HepG2 (cell line): ENCODE measurements around the gene MTCH1. TPM values are rescaled to one million over a fixed set of nuclear protein-coding genes. Genes with fewer than 3 reads are reported as not detected.

Experiments
- ATAC-seq: fragments of 200-7000 bp; cut with Tn5 transposase; 3 replicates; pipeline ENCODE4 v1.9.1; 2020; ENCODE audit warnings: mild to moderate bottlenecking, moderate library complexity
- BruUV-seq: library from RNA; stranded (reverse); fragments of 400-500 nt; replicated peaks from 2 replicates; lab custom pipeline; 2021; lab: Mats Ljungman, UMichigan
- CTCF ChIA-PET: fragments of 300-600 bp; formaldehyde crosslinking; extraction: SDS; loops from one replicate; lab custom pipeline; 2021; ENCODE audit warnings: low total read pairs, inconsistent platforms, low intra/inter-chr PET ratio; lab: Yijun Ruan, JAX
- POLR2A ChIA-PET: fragments of 350-600 bp; sonication (Branson Sonifier 250); formaldehyde crosslinking; loops from one replicate; lab custom pipeline; 2020; ENCODE audit warnings: antibody characterized with exemption, inconsistent platforms; lab: Yijun Ruan, JAX
- DNase-seq: peaks from one replicate; pipeline ENCODE4 v3.0.0-alpha.2; 2015; ENCODE audit warnings: low spot score
- FAIRE-seq: peaks from 3 replicates; lab custom pipeline; 2011; peaks lifted over from hg19 to GRCh38; lab: Jason Lieb, UNC
- H2AFZ ChIP-seq: one replicate; pipeline ENCODE4 v1.6.1; 2011; ENCODE audit warnings: low read length, inconsistent platforms
- H3K27ac ChIP-seq: fragments of 300-600 bp; 3 replicates; pipeline ENCODE4 v1.8.0; 2011; ENCODE audit warnings: mixed run types, mild to moderate bottlenecking, mixed read lengths, low read length, inconsistent platforms; ENCODE audit not compliant: insufficient read depth; ENCODE audit errors: extremely low read length
- H3K27me3 ChIP-seq, 2 experiments: fragments of 200-600 bp in 1 of 2; 2 replicates in 1 of 2; 3 replicates in 1 of 2; pipeline versions ENCODE4 v1.6.0 to v1.8.0; 2011; ENCODE audit warnings: low read length in 2 of 2, mild to moderate bottlenecking in 2 of 2, moderate library complexity in 2 of 2, inconsistent platforms in 1 of 2; ENCODE audit not compliant: insufficient read depth in 2 of 2, control insufficient read depth in 1 of 2
- H3K36me3 ChIP-seq, 2 experiments: fragments of 200-600 bp in 1 of 2; replicated peaks in 1 of 2; 2 replicates in 1 of 2; 3 replicates in 1 of 2; pipeline versions ENCODE4 v1.5.1 to v1.8.0; 2011; ENCODE audit warnings: low read length in 2 of 2, inconsistent platforms in 1 of 2; ENCODE audit not compliant: insufficient read depth in 2 of 2, control insufficient read depth in 1 of 2
- H3K4me1 ChIP-seq: 2 replicates; pipeline ENCODE4 v1.5.1; 2012; ENCODE audit warnings: low read length, inconsistent platforms; ENCODE audit not compliant: insufficient read depth
- H3K4me2 ChIP-seq: 2 replicates; pipeline ENCODE4 v1.6.0; 2011; ENCODE audit warnings: low read depth, low read length, inconsistent platforms
- H3K4me3 ChIP-seq, 3 experiments: fragments of 200-600 bp in 1 of 3; sonication (generic), shearing (Covaris generic) in 1 of 3; replicated peaks in 1 of 3; 2 replicates each; pipeline ENCODE4 v1.5.1; 2011 to 2016; ENCODE audit warnings: low read length in 3 of 3, inconsistent platforms in 2 of 3, low read depth in 2 of 3, mild to moderate bottlenecking in 2 of 3, control low read depth in 1 of 3, mixed read lengths in 1 of 3; ENCODE audit not compliant: insufficient read depth in 1 of 3
- H3K79me2 ChIP-seq: one replicate; pipeline ENCODE4 v1.6.1; 2011; ENCODE audit warnings: low read length, inconsistent platforms; ENCODE audit not compliant: insufficient read depth
- H3K9ac ChIP-seq: 2 replicates; pipeline ENCODE4 v1.6.0; 2011; ENCODE audit warnings: mild to moderate bottlenecking, low read depth, low read length, inconsistent platforms; ENCODE audit not compliant: insufficient read depth
- H3K9me3 ChIP-seq: 2 replicates; pipeline ENCODE4 v1.5.1; 2012; ENCODE audit warnings: mild to moderate bottlenecking, low read length
- H4K20me1 ChIP-seq: 2 replicates; pipeline ENCODE4 v1.6.0; 2011; ENCODE audit warnings: inconsistent platforms, mild to moderate bottlenecking, low read length, moderate library complexity; ENCODE audit not compliant: insufficient read depth
- BORCS8-MEF2B ChIP-seq: sonication (generic); formaldehyde crosslinking; IDR thresholded peaks from 2 replicates; pipeline ENCODE4 v1.8.0; 2022; ENCODE audit warnings: mild to moderate bottlenecking, missing genetic modification reagents
- HDAC1 ChIP-seq: sonication (generic); formaldehyde crosslinking; IDR thresholded peaks from 2 replicates; pipeline ENCODE4 v1.5.1; 2020; ENCODE audit warnings: mild to moderate bottlenecking, missing genetic modification reagents
- HNRNPUL1 ChIP-seq: fragments of 200-400 bp; formaldehyde crosslinking; IDR thresholded peaks from 2 replicates; pipeline ENCODE4 v1.6.1; 2017; ENCODE audit warnings: low read depth, mild to moderate bottlenecking, low read length, moderate library complexity
- KDM5A ChIP-seq: fragments of 200-600 bp; sonication (generic); IDR thresholded peaks from 2 replicates; pipeline ENCODE4 v1.7.0; 2018; ENCODE audit warnings: antibody characterized with exemption, mild to moderate bottlenecking, low read length, borderline replicate concordance
- ZBTB7A ChIP-seq: sonication (generic); formaldehyde crosslinking; IDR thresholded peaks from 2 replicates; pipeline ENCODE4 v1.8.0; 2022; ENCODE audit warnings: mild to moderate bottlenecking, missing genetic modification reagents
- ZMAT3 ChIP-seq: sonication (generic); formaldehyde crosslinking; conservative IDR thresholded peaks from 2 replicates; pipeline ENCODE4 v1.7.0; 2021; ENCODE audit warnings: missing genetic modification reagents
- ZNF337 ChIP-seq: sonication (generic); formaldehyde crosslinking; IDR thresholded peaks from 2 replicates; pipeline ENCODE4 v1.5.1; 2020; ENCODE audit warnings: missing genetic modification reagents, low read depth, mild to moderate bottlenecking, borderline replicate concordance
- ZNF773 ChIP-seq: sonication (generic); formaldehyde crosslinking; IDR thresholded peaks from 2 replicates; pipeline ENCODE4 v1.4.0; 2020; ENCODE audit warnings: missing genetic modification reagents, borderline replicate concordance
- ZNF879 ChIP-seq: sonication (generic); formaldehyde crosslinking; IDR thresholded peaks from 2 replicates; pipeline ENCODE4 v1.8.1; 2023; ENCODE audit warnings: missing genetic modification reagents
- WGBS: methylation state at CpG from one replicate; pipeline ENCODE4 v1.1.6; 2017; ENCODE audit warnings: low lambda C conversion rate; 5-methylcytosine and 5-hydroxymethylcytosine counted together
- in situ Hi-C: cut with HindIII; loops from 2 replicates; pipeline ENCODE4 v1.10.0; 2017; ENCODE audit warnings: low pct_unique_long_range_greater_than_20kb; ENCODE audit not compliant: extremely low pct_ligation_motif_present
- intact Hi-C: fragments of 100-400 bp; cut with micrococcal nuclease; formaldehyde crosslinking; loops from one replicate; pipeline ENCODE4 v1.10.0; 2022; ENCODE audit not compliant: unreplicated experiment
- polyA plus RNA-seq, 8 experiments: library from polyadenylated mRNA; depleted of rRNA in 3 of 8; stranded (reverse) in 7 of 8; unstranded in 1 of 8; fragments of >200 nt; fragmentation: Illumina TruSeq in 4 of 8; extraction: Trizol in 4 of 8; gene quantifications; 2 replicates each; pipeline versions ENCODE4 v1.2.1 to v1.2.3, GENCODE V29; 2011 to 2016; ENCODE audit warnings: low read depth in 4 of 8, missing spikeins in 1 of 8, mixed read lengths in 1 of 8; ENCODE audit not compliant: insufficient read depth in 1 of 8
- total RNA-seq, 5 experiments: library from RNA; depleted of rRNA; stranded (reverse); fragments of >200 nt; fragmentation: Illumina TruSeq; extraction: Trizol; gene quantifications; 2 replicates each; pipeline ENCODE4 v1.2.3, GENCODE V29; 2016; ENCODE audit warnings: low read depth in 1 of 5
- TF ChIP-seq, protein P1 (sequence below): sonication (generic); formaldehyde crosslinking; IDR thresholded peaks from 2 replicates; pipeline ENCODE4 v1.4.0; 2020; ENCODE audit warnings: low read depth, mild to moderate bottlenecking, missing genetic modification reagents
- TF ChIP-seq, protein P2 (sequence below): sonication (generic); formaldehyde crosslinking; IDR thresholded peaks from 2 replicates; pipeline ENCODE4 v1.4.0; 2020; ENCODE audit warnings: missing genetic modification reagents, borderline replicate concordance
- TF ChIP-seq, protein P3 (sequence below): sonication (generic); formaldehyde crosslinking; IDR thresholded peaks from 2 replicates; pipeline ENCODE4 v1.5.0; 2020; ENCODE audit warnings: missing genetic modification reagents
- TF ChIP-seq, protein P4 (sequence below): sonication (generic); formaldehyde crosslinking; IDR thresholded peaks from 2 replicates; pipeline ENCODE4 v1.4.0; 2020; ENCODE audit warnings: missing genetic modification reagents, borderline replicate concordance

MTCH1 gene
- total and polyA plus RNA-seq, 2 of the 13 experiments (the other 11 are each of a cell fraction or from before 2014, with no cell fraction given) = 86.2 to 144 TPM

DNA sequence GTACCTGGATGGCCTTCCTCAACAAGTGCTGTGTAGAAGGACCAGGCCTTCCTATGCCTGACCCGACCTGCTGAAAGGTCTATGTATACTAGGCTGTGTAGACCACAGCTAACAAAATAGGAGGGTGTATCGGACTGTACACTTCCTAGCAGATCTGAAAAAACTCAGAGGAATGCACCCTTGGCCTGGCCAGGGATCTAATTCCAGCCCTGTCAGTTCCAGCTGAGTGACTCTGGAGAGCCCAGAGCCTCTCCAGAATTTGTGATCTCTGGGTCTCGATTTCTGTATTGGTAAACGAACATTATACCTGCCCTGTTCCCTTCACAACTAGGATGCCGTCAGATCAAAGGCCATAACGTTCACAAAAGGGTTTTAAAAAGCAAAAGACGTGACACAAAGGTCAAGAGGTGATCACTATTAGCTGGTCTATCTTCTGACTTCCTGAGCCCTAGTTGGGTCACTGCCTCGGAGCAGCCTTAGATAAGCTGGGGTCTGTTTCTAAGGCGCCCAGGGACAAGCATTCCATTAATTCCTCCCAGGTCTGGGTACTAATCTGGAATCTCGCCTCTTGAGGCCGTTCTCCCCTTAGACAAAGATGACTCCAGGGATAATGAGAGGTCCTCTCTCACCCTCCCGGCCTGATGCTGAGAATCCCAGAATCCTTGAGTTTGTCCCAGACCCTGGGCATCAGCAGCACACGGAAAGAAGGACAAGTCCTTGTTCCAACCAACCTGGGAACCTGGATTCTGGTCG lies 13.9 kb downstream of the MTCH1 start (continued):
- TF ChIP-seq, protein P1, sequence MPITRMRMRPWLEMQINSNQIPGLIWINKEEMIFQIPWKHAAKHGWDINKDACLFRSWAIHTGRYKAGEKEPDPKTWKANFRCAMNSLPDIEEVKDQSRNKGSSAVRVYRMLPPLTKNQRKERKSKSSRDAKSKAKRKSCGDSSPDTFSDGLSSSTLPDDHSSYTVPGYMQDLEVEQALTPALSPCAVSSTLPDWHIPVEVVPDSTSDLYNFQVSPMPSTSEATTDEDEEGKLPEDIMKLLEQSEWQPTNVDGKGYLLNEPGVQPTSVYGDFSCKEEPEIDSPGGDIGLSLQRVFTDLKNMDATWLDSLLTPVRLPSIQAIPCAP (CRISPR knock-in tag) = no peak
- TF ChIP-seq ZNF337 (CRISPR knock-in tag) = no peak
- TF ChIP-seq, protein P2, sequence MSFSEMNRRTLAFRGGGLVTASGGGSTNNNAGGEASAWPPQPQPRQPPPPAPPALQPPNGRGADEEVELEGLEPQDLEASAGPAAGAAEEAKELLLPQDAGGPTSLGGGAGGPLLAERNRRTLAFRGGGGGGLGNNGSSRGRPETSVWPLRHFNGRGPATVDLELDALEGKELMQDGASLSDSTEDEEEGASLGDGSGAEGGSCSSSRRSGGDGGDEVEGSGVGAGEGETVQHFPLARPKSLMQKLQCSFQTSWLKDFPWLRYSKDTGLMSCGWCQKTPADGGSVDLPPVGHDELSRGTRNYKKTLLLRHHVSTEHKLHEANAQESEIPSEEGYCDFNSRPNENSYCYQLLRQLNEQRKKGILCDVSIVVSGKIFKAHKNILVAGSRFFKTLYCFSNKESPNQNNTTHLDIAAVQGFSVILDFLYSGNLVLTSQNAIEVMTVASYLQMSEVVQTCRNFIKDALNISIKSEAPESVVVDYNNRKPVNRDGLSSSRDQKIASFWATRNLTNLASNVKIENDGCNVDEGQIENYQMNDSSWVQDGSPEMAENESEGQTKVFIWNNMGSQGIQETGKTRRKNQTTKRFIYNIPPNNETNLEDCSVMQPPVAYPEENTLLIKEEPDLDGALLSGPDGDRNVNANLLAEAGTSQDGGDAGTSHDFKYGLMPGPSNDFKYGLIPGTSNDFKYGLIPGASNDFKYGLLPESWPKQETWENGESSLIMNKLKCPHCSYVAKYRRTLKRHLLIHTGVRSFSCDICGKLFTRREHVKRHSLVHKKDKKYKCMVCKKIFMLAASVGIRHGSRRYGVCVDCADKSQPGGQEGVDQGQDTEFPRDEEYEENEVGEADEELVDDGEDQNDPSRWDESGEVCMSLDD (CRISPR knock-in tag) = no peak
- no peak for TF ChIP-seq ZNF773 (CRISPR knock-in tag)
- no peak for TF ChIP-seq BORCS8-MEF2B

DNA sequence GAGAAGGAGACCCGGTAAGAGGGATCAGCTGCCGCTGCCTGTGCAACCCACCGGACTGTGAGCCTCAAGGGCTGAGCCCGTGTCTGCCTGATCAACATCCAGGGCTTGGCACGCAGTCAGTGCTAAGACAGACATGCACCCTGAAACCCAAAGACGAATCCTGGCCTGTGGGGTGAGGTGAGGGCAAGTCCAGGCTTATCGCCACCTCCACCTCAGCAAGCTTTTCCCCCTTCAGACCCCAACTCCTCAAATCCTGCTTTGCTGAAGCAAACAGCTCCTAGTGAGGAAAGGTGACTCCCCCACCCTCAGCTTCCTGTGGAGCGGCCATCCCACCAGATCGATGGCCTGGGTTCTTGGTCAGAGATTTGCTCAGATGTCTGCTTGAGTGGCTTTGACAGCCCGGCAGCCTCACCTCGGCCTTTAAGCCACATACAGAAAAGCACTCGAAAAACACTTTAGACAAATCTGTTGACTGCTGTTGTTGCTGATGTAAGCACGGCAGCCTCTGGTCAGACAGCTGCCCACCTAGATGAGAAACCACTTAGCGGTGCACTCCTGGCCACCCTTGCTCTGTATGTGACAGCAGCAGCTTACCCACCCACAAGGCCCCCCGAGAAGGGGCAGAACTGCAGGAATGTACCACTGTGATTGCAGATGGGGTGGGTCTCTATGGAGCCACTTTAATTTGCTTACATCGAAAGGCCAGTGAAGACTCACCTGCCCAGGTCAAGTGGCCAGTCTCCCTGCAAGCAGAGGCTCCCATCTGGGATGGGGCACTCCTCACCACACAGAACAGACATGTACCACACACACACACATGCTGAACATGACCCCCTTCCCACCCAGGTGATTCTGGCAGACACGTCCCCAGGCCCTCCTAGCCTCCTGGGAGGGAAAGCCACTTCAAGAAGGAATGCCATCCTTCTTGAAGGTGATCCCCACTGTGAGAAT lies 14.8 kb downstream of the MTCH1 start:
- no peak overlapping the region for H2AFZ ChIP-seq
- intact Hi-C loops = no loop called here
- TF ChIP-seq, protein P3, sequence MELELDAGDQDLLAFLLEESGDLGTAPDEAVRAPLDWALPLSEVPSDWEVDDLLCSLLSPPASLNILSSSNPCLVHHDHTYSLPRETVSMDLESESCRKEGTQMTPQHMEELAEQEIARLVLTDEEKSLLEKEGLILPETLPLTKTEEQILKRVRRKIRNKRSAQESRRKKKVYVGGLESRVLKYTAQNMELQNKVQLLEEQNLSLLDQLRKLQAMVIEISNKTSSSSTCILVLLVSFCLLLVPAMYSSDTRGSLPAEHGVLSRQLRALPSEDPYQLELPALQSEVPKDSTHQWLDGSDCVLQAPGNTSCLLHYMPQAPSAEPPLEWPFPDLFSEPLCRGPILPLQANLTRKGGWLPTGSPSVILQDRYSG (CRISPR knock-in tag) = no peak
- TF ChIP-seq ZBTB7A (CRISPR knock-in tag) (no peak), HDAC1 (CRISPR knock-in tag) (no peak), HNRNPUL1 (no peak), ZMAT3 (no peak), ZNF879 (CRISPR knock-in tag) (no peak), KDM5A (no peak)
- TF ChIP-seq, protein P4, sequence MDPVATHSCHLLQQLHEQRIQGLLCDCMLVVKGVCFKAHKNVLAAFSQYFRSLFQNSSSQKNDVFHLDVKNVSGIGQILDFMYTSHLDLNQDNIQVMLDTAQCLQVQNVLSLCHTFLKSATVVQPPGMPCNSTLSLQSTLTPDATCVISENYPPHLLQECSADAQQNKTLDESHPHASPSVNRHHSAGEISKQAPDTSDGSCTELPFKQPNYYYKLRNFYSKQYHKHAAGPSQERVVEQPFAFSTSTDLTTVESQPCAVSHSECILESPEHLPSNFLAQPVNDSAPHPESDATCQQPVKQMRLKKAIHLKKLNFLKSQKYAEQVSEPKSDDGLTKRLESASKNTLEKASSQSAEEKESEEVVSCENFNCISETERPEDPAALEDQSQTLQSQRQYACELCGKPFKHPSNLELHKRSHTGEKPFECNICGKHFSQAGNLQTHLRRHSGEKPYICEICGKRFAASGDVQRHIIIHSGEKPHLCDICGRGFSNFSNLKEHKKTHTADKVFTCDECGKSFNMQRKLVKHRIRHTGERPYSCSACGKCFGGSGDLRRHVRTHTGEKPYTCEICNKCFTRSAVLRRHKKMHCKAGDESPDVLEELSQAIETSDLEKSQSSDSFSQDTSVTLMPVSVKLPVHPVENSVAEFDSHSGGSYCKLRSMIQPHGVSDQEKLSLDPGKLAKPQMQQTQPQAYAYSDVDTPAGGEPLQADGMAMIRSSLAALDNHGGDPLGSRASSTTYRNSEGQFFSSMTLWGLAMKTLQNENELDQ (CRISPR knock-in tag) = no peak

More for the DNA sequence above, 14.8 kb downstream of the MTCH1 start:
- in situ Hi-C loops = no loop called here
- Histone ChIP-seq H3K27ac (no peak overlapping the region), H3K36me3 (peaks cover 68 to 89% of the 10 kb centered on the region in 2 experiments), H3K9me3 (no peaks in the 10 kb centered on the region), H3K9ac (no peak overlapping the region), H3K4me2 (no peak overlapping the region), H3K79me2 (no peaks in the 10 kb centered on the region), H3K4me1 (no peaks in the 10 kb centered on the region), H3K4me3 (no peak overlapping the region), H4K20me1 (no peaks in the 10 kb centered on the region), H3K27me3 (no peaks in the 10 kb centered on the region)
- ATAC-seq (no peak), DNase-seq (no peak), FAIRE-seq (no peak)
- BruUV-seq = no TSS peak
- ChIA-PET CTCF (no interaction called here), POLR2A (interaction anchor here (1.1 kb wide), 1 partner anchor 15 kb away, joined by 3 read pairs; the partner anchor contains the start of gene MTCH1)
- WGBS = 89% methylated on average over 14 of the region's 17 CpGs
